Bone marrow (tissue), 2 donors: ENCODE data around the gene FBXL13.

Source experiments
- DNase-seq, 2 donors: peaks; one replicate each; lab custom pipeline; 2025; lab: John Stamatoyannopoulos, UW

Gene FBXL13

GRCh38 chr7:102892631-102893278, 181.8 kb downstream of the FBXL13 start:
- peak in 1 of 2 donors; percentile 44 for DNase-seq

- no peak for DNase-seq
These were observed 182.8 kb downstream of the FBXL13 start for GRCh38 chr7:102891693-102892261.

DNA sequence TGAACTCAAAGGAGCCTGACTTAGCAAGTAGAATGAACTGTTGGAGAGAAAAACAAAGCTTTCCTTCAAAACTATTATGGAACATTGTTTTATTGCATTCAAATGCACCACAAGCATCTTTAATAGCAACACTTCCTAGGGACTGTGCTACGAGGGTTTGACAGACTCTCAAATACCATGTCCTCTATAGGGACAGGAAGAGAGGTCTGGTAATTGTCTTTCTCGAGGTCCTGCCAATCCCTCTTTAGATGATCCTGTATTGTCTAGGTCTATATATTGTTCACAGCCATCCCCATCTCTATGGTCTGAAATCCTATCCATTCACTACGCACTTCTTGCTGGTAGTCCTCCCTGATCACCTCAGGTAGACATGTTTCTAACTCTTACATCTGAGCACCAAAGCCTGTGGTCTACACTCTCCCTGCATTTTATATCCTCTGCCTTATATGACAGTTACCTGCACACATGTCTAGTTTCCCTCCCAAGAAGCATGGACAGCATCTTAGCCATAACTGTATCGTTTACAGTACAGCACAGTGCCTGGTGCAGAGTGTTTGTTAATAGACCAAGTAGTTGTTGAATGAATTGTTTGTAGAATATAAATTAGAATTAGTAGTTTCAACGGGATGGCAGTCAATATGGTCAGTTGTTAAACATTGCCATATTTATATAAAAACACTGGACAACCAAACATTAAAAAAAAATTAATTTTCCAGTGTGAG, 183.5 kb downstream of the FBXL13 start:
- DNase-seq: no peak

DNA sequence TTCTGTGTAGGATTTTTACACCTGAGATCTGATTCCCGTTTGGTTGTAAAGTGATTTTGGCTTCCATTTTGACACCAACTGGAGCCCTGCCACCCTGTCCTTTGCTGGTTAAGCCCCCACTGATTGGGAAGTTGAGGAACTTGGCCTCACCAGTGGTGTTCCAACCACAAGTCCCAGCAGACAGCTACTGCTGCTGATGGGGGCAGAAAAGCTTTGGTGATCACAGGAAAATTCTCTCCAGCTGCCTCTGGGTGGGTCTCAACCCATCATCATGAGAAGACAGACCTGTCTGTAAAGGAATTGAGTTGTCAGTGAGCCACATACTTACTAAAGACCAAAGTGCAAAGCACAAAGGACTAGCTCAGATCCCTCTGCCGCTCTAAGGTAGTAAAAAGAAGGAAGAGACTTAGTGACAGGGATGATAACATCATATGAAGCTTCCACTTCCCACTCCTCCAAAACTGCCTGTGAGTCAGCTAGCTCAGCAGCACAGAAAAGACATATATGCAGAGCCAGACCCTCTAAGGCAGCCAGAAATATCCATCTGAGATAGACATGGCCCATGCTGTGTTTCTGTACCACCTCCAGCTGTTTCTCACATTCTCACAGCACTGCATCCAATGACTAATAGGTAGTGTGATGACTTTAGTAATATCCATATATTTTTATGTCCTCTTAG, 184.2 kb downstream of the FBXL13 start:
- peak in 1 of 2 donors; percentile 88 for DNase-seq

DNA sequence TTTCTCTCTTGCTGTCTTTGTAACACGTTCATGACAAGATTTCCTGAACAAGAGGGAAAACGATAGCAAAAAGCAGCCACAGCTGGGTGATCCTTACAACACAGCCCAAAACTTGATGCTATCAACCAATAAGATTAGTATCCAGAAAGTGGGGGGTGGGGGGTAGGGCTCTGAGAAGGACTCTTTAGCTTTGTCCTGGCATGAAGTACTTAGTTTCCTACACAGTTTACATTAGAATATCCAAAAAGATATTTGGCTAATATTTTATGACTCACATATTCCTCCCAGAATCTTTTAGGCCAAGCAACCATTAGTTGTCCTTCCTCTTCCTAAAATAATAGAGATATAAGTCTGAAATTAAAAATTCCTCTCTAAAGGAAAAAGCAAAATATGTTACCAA, 184.7 kb downstream of the FBXL13 start:
- DNase-seq: no peak

DNA sequence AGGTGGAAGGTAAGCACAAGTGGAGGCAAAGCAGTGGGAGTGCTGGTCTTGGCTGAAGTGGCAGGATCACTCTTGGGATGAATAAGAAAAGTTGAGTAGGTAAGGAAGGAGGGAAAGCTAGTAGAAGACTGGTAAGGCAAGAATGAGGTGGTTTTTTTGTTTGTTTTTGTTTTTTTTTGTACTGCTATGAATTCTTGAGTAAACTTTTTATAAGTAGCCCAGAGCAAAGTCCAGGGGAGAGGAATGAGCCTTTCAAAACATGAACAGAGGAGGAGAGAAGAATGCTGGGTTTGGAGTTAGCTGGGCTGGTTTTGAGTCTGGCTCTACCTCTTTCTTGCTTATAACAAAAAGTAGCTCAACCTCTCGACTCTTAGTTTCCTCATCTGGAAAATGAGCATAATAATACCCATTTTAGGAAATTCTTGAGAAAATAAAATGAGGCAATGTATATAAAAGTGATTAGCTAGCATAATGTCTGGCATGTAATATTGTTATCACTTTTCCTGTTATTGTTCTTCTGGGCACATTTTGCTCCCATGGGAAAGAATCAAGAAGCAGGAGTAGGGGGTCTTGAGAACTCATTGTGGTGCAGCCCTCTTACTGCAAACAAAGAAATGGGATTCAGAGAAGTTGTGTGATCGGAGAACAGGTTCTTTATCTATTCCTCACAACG, 185.9 kb downstream of the FBXL13 start:
- no peak for DNase-seq

DNA sequence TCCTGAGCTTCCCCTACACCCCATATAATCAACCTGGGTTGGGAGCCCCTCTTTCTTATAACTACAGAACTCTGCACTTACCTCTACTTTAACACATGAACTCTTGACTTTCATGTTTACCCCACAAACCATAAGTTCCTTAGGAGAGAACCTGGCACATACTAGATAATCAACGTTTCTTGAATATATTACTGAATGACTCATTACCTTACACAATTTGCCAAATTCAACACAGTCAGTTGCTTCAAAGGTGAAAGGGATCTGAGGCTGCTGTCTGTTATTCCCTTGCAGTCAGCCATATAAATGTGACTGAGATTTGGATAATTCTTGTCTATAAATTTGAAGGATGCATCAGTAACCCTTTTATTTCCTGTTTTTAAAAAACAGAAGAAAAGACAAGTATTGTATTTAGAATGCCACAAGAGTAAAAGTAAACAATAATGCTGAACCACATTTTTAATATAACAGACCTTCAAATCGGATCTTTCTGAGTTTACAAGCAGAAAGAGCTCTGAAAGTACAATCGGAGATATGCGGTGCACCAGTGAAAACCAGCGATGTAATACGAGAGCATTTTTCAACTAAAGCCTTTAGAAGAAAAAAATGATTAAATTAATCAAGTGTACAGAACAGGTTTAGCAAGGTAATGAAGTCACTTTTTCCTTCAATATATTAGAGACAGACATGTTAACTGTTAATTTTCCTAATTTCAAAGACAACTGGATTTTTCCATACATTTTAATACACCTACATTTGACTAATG, 191.3 kb downstream of the FBXL13 start:
- no peak for DNase-seq

DNA sequence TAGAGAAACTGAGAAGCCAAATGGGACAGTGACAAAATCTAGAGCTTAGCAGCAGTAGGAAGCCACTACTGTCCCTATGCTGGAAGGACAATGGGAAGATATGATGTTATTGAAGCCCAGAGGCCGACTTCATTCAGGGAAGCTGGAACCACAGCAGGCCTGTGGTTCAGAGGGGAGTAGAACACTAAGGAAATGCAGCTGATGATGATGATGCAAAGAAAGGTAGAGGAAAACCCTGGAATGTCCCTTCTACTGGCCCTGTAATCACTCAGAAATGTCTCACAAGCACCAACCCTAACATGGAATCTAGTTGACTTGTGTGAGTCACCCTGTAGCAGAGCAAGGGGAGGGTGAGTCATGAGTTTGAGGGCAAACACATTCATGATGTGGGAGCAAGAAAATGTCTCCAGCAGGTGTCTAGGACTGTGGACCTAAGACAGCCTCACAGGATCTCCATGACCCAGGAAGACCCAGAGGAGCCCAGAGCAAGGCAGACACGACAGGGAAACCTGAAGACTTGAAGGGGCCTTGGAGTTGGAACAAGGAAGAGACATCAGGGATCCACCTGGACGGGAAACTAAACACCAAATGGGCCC, 198.8 kb downstream of the FBXL13 start:
- peak in 1 of 2 donors; percentile 69 for DNase-seq

DNA sequence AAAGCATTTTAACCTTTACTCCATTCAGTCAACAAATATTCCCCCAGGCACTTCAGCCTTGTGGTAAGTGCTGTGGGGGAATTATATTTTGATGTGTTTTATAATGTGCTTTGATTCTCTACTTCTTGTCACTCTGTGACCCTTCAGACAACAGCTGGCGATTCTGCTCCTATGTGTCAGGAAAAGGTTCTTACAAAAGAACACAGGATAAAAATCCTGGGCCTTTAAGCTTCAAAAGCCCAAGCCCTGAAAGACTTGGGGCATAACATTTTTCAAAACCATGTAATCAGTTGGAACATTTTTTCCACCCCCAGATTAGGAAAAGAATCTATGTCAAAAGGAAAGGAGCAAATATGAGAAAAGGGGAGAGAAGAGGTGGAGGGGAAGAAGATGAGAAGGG, 199.6 kb downstream of the FBXL13 start:
- DNase-seq: no peak

GRCh38 chr7:102874166-102874829, 200.3 kb downstream of the FBXL13 start:
- peak in 1 of 2 donors; percentile 89 for DNase-seq

DNA sequence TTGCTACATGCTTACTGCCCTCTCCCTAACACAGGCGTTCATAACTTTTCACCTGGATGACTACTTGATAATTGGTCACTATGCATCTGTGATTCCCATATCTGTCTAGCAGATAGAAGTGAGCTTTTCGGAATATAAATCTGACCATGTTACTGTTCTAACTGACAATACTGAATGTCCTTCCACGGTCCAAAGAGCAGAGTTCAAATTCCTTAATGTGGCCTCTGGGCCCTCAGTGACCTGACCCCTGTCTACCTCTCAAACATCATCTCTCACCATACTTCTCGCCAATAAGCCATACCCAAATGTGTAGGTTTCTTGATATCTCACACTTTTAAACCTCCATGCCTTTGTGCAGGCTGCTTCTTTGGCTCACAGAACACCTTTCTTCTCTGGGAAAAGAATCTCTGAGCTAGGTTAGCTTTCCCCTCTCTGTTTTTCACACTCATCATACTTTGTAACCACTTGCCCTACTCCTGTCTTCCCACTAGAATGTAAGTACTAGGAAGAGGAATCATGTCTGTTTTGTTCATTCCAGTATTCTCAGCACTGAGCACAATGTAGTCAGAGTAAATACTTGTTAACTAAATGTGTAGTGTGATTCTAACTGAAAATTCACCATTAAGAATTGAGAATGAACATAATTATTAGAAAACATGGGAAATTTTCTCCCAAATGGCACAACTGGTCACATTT, 201.0 kb downstream of the FBXL13 start:
- no peak for DNase-seq

DNA sequence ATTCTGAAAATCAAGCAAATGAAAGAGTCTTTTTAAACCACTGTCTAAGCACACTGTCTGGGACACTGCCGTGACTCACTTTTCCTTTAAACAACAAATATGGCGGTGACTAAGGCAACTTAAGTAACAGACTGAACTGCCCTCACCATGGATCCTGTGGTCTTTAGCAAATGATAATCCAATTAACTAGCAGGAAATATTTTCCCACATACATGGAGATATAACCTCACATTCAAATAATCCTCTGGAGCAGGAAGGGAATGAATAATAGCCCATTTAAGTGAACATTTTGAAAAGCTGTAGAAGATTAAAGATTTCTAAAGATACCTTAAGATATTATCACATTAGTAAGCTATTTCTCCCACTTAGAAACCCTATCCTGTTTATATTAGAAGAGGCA, 202.1 kb downstream of the FBXL13 start:
- DNase-seq: peak in 1 of 2 donors; percentile 44

GRCh38 chr7:102869195-102869594, 205.4 kb downstream of the FBXL13 start:
- DNase-seq: no peak

DNA sequence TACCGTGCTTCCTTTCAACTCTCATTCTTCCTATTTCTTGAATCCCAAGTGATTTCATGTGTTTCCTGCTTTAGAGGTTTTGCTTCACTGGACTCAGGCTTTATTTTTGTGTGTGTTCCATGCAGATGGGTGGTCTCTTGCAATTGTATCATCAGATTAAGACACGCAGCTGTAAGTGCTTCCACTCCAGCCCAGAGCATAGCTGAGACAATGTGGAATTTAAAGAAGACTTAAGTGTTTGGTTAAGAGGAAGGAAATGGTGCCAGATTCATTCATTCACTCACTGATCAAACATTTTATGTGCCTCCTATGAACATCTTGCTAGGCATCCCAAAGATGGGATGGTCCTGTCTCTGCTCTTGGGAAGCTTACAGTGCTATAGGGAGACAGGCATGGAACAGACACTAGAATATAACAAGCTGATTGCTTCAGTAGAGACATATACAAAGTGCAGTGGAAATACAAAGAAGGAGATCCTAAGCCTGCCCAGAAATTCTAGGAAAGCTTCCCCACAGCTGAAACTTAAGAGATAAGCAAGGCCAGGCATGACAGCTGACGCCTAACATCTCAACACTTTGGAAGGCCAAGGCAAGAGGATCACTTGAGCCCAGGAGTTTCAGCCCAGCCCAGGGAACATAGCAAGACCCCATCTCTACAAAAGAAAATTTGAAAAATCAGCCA, 207.9 kb downstream of the FBXL13 start:
- no peak for DNase-seq

GRCh38 chr7:102864958-102865357, 209.6 kb downstream of the FBXL13 start:
- DNase-seq: no peak

DNA sequence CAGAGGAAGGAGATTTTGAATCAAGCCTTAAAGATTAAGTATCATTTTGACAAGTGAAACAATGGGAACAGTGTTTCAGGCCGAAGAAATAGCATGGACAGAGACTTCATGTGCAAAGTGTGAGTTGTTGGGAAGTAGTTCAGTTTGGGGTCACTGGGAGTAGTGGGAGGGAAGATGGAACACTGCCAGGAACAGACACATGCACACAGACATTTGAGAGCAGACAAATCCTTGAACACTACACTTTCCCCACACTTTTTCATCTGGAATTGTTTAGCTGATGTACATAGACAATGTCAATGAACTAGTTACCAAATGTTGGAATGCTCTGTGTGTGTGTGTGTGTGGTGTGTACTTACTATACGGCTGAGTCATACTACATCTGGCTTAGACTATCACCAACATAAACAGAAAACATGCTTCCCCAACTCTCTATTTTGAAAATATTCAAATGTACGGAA, 214.2 kb downstream of the FBXL13 start:
- no peak for DNase-seq

DNA sequence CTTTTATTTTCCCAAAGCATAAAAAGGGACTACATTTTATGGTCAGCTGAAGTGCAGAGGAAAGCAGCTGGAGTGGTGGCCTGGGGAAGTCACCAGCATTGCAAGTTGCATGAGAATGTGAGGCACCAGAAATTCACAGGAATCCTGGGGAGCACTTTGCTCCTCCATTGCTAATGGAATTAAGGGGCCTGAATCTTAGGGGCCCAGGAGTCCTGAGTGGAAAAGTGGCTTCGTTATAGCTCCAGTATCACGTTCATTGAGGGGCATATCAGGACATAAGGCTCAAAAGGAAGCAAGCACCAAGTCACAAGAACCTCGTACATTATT, 214.8 kb downstream of the FBXL13 start:
- DNase-seq: no peak

- no peak for DNase-seq
These were observed 215.4 kb downstream of the FBXL13 start for GRCh38 chr7:102859084-102859798.

DNA sequence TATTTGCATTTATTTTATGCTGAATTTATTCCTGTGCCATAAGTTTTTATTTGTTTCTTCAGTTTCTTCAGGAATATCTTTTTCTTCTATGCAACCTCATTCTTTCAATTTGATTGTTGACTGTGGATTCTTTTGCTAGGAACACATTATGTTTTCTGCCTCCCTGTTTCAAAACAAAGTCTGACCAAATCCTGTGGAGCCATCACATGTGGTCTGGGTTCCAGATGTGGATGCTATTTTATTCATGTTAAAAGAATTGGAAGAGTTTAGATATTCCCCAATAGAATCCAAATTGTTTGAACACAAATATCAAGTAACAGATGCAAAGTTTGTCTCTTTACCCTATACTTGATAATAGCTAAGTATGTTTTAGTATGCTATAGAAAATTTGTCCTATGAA, 218.6 kb downstream of the FBXL13 start:
- no peak for DNase-seq
